HEK293 (cell line): ENCODE measurements around the gene USP31.

Source experiments
- CTCF ChIA-PET: fragments of 350-600 bp; formaldehyde crosslinking; extraction: SDS; loops from one replicate; lab custom pipeline; 2021; ENCODE audit warnings: antibody characterized with exemption; lab: Yijun Ruan, JAX
- POLR2A ChIA-PET: fragments of 300-600 bp; formaldehyde crosslinking; extraction: SDS; loops from one replicate; lab custom pipeline; 2020; ENCODE audit warnings: antibody characterized with exemption, inconsistent platforms; lab: Yijun Ruan, JAX
- H3K27ac ChIP-seq: fragments of 200-500 bp; sonication (Bioruptor generic); 2 replicates; pipeline ENCODE4 v1.5.1; 2014; ENCODE audit warnings: low read depth, low read length, control low read depth, inconsistent platforms; ENCODE audit errors: extremely low read depth
- H3K36me3 ChIP-seq, 2 experiments: fragments of 200-500 bp in 1 of 2; sonication (Bioruptor generic) in 1 of 2; 1 replicate in 1 of 2; 2 replicates in 1 of 2; pipeline ENCODE4 v1.5.1; 2014 to 2017; ENCODE audit warnings: inconsistent platforms in 2 of 2, low read length in 2 of 2; ENCODE audit not compliant: control insufficient read depth in 2 of 2, insufficient read depth in 1 of 2
- H3K4me1 ChIP-seq: fragments of 200-500 bp; sonication (Bioruptor generic); 2 replicates; pipeline ENCODE4 v1.5.1; 2014; ENCODE audit warnings: mild to moderate bottlenecking, low read length, inconsistent platforms; ENCODE audit not compliant: control insufficient read depth, insufficient read depth
- H3K4me3 ChIP-seq: 2 replicates; pipeline ENCODE4 v1.5.1; 2011; ENCODE audit warnings: low read depth, mild to moderate bottlenecking, control low read depth, low read length, moderate library complexity
- H3K9me3 ChIP-seq: fragments of 200-500 bp; sonication (Bioruptor generic); 2 replicates; pipeline ENCODE4 v1.5.1; 2014; ENCODE audit warnings: low read depth, low read length, inconsistent platforms; ENCODE audit not compliant: control insufficient read depth, insufficient read depth
- ATF2 ChIP-seq: fragments of 450-650 bp; formaldehyde crosslinking; IDR thresholded peaks from 2 replicates; pipeline ENCODE4 v1.5.1; 2016; ENCODE audit warnings: missing biosample characterization, missing genetic modification characterization, low read depth
- HOXD13 ChIP-seq: sonication (generic); formaldehyde crosslinking; IDR thresholded peaks from 2 replicates; pipeline ENCODE4 v1.8.0; 2022; ENCODE audit warnings: missing genetic modification reagents, borderline replicate concordance
- PBX3 ChIP-seq: sonication (generic); formaldehyde crosslinking; IDR thresholded peaks from 2 replicates; pipeline ENCODE4 v1.8.1; 2022; ENCODE audit warnings: mild to moderate bottlenecking, moderate library complexity, missing genetic modification reagents
- RBAK ChIP-seq: fragments of 450-650 bp; formaldehyde crosslinking; IDR thresholded peaks from 2 replicates; pipeline ENCODE4 v1.5.1; 2016; ENCODE audit warnings: missing biosample characterization, missing genetic modification characterization
- ZBTB17 ChIP-seq: fragments of 450-650 bp; formaldehyde crosslinking; IDR thresholded peaks from 2 replicates; pipeline ENCODE4 v1.5.1; 2016; ENCODE audit warnings: missing biosample characterization, missing genetic modification characterization
- ZFP69B ChIP-seq: fragments of 450-650 bp; formaldehyde crosslinking; IDR thresholded peaks from 2 replicates; pipeline ENCODE4 v1.5.1; 2016; ENCODE audit warnings: missing biosample characterization, missing genetic modification characterization
- ZNF16 ChIP-seq: fragments of 450-650 bp; formaldehyde crosslinking; IDR thresholded peaks from 2 replicates; pipeline ENCODE4 v1.5.1; 2016; ENCODE audit warnings: low read depth, missing biosample characterization, missing genetic modification characterization
- ZNF280C ChIP-seq: fragments of 450-650 bp; formaldehyde crosslinking; IDR thresholded peaks from 2 replicates; pipeline ENCODE4 v1.5.1; 2016; ENCODE audit warnings: missing biosample characterization, missing genetic modification characterization
- ZNF302 ChIP-seq: fragments of 450-650 bp; formaldehyde crosslinking; IDR thresholded peaks from 2 replicates; pipeline ENCODE4 v1.5.1; 2016; ENCODE audit warnings: missing biosample characterization, missing genetic modification characterization, low read depth
- ZNF324 ChIP-seq: fragments of 450-650 bp; formaldehyde crosslinking; IDR thresholded peaks from 2 replicates; pipeline ENCODE4 v1.5.1; 2016; ENCODE audit warnings: missing biosample characterization, missing genetic modification characterization
- ZNF398 ChIP-seq: fragments of 450-650 bp; formaldehyde crosslinking; IDR thresholded peaks from 2 replicates; pipeline ENCODE4 v1.5.1; 2017; ENCODE audit warnings: missing biosample characterization, missing genetic modification characterization
- ZNF529 ChIP-seq: fragments of 450-650 bp; formaldehyde crosslinking; IDR thresholded peaks from 2 replicates; pipeline ENCODE4 v1.5.1; 2017; ENCODE audit warnings: missing genetic modification characterization, missing biosample characterization; ENCODE audit not compliant: insufficient replicate concordance
- ZNF555 ChIP-seq: fragments of 450-650 bp; formaldehyde crosslinking; conservative IDR thresholded peaks from 2 replicates; pipeline ENCODE4 v1.5.1; 2017; ENCODE audit warnings: missing biosample characterization, mild to moderate bottlenecking, missing genetic modification characterization, inconsistent platforms
- ZNF610 ChIP-seq: fragments of 450-650 bp; formaldehyde crosslinking; IDR thresholded peaks from 2 replicates; pipeline ENCODE4 v1.5.1; 2016; ENCODE audit warnings: missing biosample characterization, missing genetic modification characterization, borderline replicate concordance
- ZNF704 ChIP-seq: fragments of 450-650 bp; formaldehyde crosslinking; IDR thresholded peaks from 2 replicates; pipeline ENCODE4 v1.5.1; 2016; ENCODE audit warnings: missing biosample characterization, missing genetic modification characterization
- TF ChIP-seq, protein P1 (sequence below): fragments of 450-650 bp; formaldehyde crosslinking; IDR thresholded peaks from 2 replicates; pipeline ENCODE4 v1.5.1; 2016; ENCODE audit warnings: missing biosample characterization, missing genetic modification characterization

Gene USP31

GRCh38 chr16:23187341-23187740 lies 38.1 kb upstream of the USP31 start:
- ChIA-PET CTCF (interaction anchor here (0.5 to 8.8 kb wide), 2 partner anchors 113 to 247 kb away, joined by 6 to 174 read pairs; no protein-coding TSS in a partner anchor), POLR2A (no interaction called here)
- H3K27ac ChIP-seq = no peak overlapping the region
- H3K4me3 ChIP-seq = no peak overlapping the region
- H3K4me1 ChIP-seq = no peaks in the 10 kb centered on the region
- no peaks in the 10 kb centered on the region for H3K9me3 ChIP-seq
- no peaks in the 10 kb centered on the region for H3K36me3 ChIP-seq
- TF ChIP-seq ZNF16 = no peak
- TF ChIP-seq ZBTB17 (tag by site-specific recombination) = peak; percentile 21; the same call in 1 of the 2 replicates

- Histone ChIP-seq H3K4me1 (0 out of 2 replicates have a peak, but pooled peaks cover 2% of the 10 kb centered on the region), H3K9me3 (no peaks in the 10 kb centered on the region), H3K27ac (no peak overlapping the region), H3K4me3 (no peak overlapping the region), H3K36me3 (no peaks in the 10 kb centered on the region)
- POLR2A ChIA-PET = no interaction called here
- TF ChIP-seq ZNF16 = no peak
- no peak for TF ChIP-seq ZNF302
- no peak for TF ChIP-seq ZNF324
- TF ChIP-seq, protein P1, sequence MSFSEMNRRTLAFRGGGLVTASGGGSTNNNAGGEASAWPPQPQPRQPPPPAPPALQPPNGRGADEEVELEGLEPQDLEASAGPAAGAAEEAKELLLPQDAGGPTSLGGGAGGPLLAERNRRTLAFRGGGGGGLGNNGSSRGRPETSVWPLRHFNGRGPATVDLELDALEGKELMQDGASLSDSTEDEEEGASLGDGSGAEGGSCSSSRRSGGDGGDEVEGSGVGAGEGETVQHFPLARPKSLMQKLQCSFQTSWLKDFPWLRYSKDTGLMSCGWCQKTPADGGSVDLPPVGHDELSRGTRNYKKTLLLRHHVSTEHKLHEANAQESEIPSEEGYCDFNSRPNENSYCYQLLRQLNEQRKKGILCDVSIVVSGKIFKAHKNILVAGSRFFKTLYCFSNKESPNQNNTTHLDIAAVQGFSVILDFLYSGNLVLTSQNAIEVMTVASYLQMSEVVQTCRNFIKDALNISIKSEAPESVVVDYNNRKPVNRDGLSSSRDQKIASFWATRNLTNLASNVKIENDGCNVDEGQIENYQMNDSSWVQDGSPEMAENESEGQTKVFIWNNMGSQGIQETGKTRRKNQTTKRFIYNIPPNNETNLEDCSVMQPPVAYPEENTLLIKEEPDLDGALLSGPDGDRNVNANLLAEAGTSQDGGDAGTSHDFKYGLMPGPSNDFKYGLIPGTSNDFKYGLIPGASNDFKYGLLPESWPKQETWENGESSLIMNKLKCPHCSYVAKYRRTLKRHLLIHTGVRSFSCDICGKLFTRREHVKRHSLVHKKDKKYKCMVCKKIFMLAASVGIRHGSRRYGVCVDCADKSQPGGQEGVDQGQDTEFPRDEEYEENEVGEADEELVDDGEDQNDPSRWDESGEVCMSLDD (tag by site-specific recombination) = no peak
- no peak for TF ChIP-seq RBAK (tag by site-specific recombination)
- TF ChIP-seq ZNF610 (tag by site-specific recombination) = no peak
- no peak for TF ChIP-seq ATF2
- no peak for TF ChIP-seq ZNF529 (tag by site-specific recombination)
- TF ChIP-seq HOXD13 (CRISPR knock-in tag) = no peak
- no peak for TF ChIP-seq PBX3
- no peak for TF ChIP-seq ZNF704 (tag by site-specific recombination)
- TF ChIP-seq ZNF280C = no peak
- TF ChIP-seq ZFP69B (tag by site-specific recombination) = no peak
- no peak for TF ChIP-seq ZNF398 (tag by site-specific recombination)
- no peak for TF ChIP-seq ZNF555 (tag by site-specific recombination)
- CTCF ChIA-PET = interaction anchor here (0.9 to 8.8 kb wide), 2 partner anchors 248 to 540 kb away, joined by 3 to 174 read pairs; no protein-coding TSS in a partner anchor
Measured at GRCh38 chr16:23186171-23186570, 36.9 kb upstream of the USP31 start.
